HG03521 (cell line): Measurements from ENCODE around the gene ALDH1A1.
"Not testable (repeated sequence)": the region's sequence is repeated elsewhere in the genome, so short reads cannot be mapped to it uniquely, and the experiment has no call there.

Experiments used
- ATAC-seq: cut with Tn5 transposase; IDR thresholded peaks from one replicate; pipeline ENCODE4 v1.9.1; 2021; ENCODE audit warnings: mild to moderate bottlenecking, moderate library complexity; ENCODE audit not compliant: unreplicated experiment

Gene ALDH1A1

GRCh38 chr9:72945391-72945790, 7.5 kb downstream of the ALDH1A1 start:
- ATAC-seq = no peak

GRCh38 chr9:72943844-72944462, 8.9 kb downstream of the ALDH1A1 start:
- ATAC-seq = no peak

GRCh38 chr9:72942451-72942850, 10.4 kb downstream of the ALDH1A1 start:
- no peak for ATAC-seq

- ATAC-seq = not testable (repeated sequence)
These were observed 13.3 kb downstream of the ALDH1A1 start for GRCh38 chr9:72939581-72939980.

GRCh38 chr9:72937545-72937944, 15.3 kb downstream of the ALDH1A1 start:
- ATAC-seq = no peak

- ATAC-seq = no peak
These were observed 16.2 kb downstream of the ALDH1A1 start for GRCh38 chr9:72936679-72937078.

- ATAC-seq = no peak
These were observed 16.6 kb downstream of the ALDH1A1 start for GRCh38 chr9:72936266-72936665.

- no peak for ATAC-seq
These were observed 17.3 kb downstream of the ALDH1A1 start for GRCh38 chr9:72935595-72935994.

GRCh38 chr9:72933730-72934665, 18.9 kb downstream of the ALDH1A1 start:
- no peak for ATAC-seq

- no peak for ATAC-seq
These were observed 20.2 kb downstream of the ALDH1A1 start for GRCh38 chr9:72932619-72933018.

GRCh38 chr9:72931897-72932296, 21.0 kb downstream of the ALDH1A1 start:
- ATAC-seq = no peak

- ATAC-seq = no peak
These were observed 21.4 kb downstream of the ALDH1A1 start for GRCh38 chr9:72931437-72931836.

- ATAC-seq = no peak
These were observed 22.0 kb downstream of the ALDH1A1 start for GRCh38 chr9:72930828-72931227.

GRCh38 chr9:72929542-72929941, 23.3 kb downstream of the ALDH1A1 start:
- ATAC-seq = no peak

- ATAC-seq = no peak
These were observed 24.8 kb downstream of the ALDH1A1 start for GRCh38 chr9:72928042-72928507.

GRCh38 chr9:72926506-72926905, 26.3 kb downstream of the ALDH1A1 start:
- ATAC-seq = no peak

GRCh38 chr9:72925891-72926290, 27.0 kb downstream of the ALDH1A1 start:
- no peak for ATAC-seq

- no peak for ATAC-seq
These were observed 27.6 kb downstream of the ALDH1A1 start for GRCh38 chr9:72925126-72925789.

GRCh38 chr9:72924154-72924790, 28.6 kb downstream of the ALDH1A1 start:
- no peak for ATAC-seq

- ATAC-seq = no peak
These were observed 29.8 kb downstream of the ALDH1A1 start for GRCh38 chr9:72923077-72923476.
